ENCODE results near the gene EIF4E1B.

EIF4E1B gene

GRCh38 chr5:176647030-176647842 lies 16.8 kb downstream of the EIF4E1B start, which contains the start of gene TSPAN17:
Gene TSPAN17, plus strand, starts transcription at chr5:176647484. Its CDS starts 132 bp downstream, at chr5:176647616.
- DNase-seq (ENCODE audit: low spot score) = peak; percentile 98

GRCh38 chr5:176647843-176648473 lies 17.5 kb downstream of the EIF4E1B start:
- peak; percentile 76 for DNase-seq (ENCODE audit: low spot score)

GRCh38 chr5:176648474-176649194 lies 18.2 kb downstream of the EIF4E1B start:
- DNase-seq (ENCODE audit: low spot score) = no peak

GRCh38 chr5:176650354-176650884 lies 19.9 kb downstream of the EIF4E1B start:
- no peak for DNase-seq (ENCODE audit: low spot score)

- no peak for DNase-seq (ENCODE audit: low spot score)
These were observed 21.1 kb downstream of the EIF4E1B start for GRCh38 chr5:176651472-176651980.

- no peak for DNase-seq (ENCODE audit: low spot score)
These were observed 21.7 kb downstream of the EIF4E1B start for GRCh38 chr5:176652136-176652535.

- DNase-seq (ENCODE audit: low spot score) = no peak
These were observed 23.2 kb downstream of the EIF4E1B start for GRCh38 chr5:176653401-176654385.

GRCh38 chr5:176654856-176655255 lies 24.4 kb downstream of the EIF4E1B start:
- no peak for DNase-seq (ENCODE audit: low spot score)

GRCh38 chr5:176656467-176656990 lies 26.1 kb downstream of the EIF4E1B start:
- DNase-seq (ENCODE audit: low spot score) = no peak

- peak; percentile 80 for DNase-seq (ENCODE audit: low spot score)
These were observed 27.6 kb downstream of the EIF4E1B start for GRCh38 chr5:176658007-176658599.

GRCh38 chr5:176658817-176659511 lies 28.5 kb downstream of the EIF4E1B start:
- DNase-seq (ENCODE audit: low spot score) = no peak

- DNase-seq (ENCODE audit: low spot score) = no peak
These were observed 29.0 kb downstream of the EIF4E1B start for GRCh38 chr5:176659512-176659839.

GRCh38 chr5:176659860-176660461 lies 29.5 kb downstream of the EIF4E1B start:
- DNase-seq (ENCODE audit: low spot score) = no peak

GRCh38 chr5:176660530-176660859 lies 30.0 kb downstream of the EIF4E1B start:
- DNase-seq (ENCODE audit: low spot score) = no peak

- DNase-seq (ENCODE audit: low spot score) = peak; percentile 90
These were observed 30.6 kb downstream of the EIF4E1B start for GRCh38 chr5:176660860-176661641.

- DNase-seq (ENCODE audit: low spot score) = no peak
These were observed 31.2 kb downstream of the EIF4E1B start for GRCh38 chr5:176661676-176662075.

- no peak for DNase-seq (ENCODE audit: low spot score)
These were observed 32.2 kb downstream of the EIF4E1B start for GRCh38 chr5:176662371-176663333.

- no peak for DNase-seq (ENCODE audit: low spot score)
These were observed 33.1 kb downstream of the EIF4E1B start for GRCh38 chr5:176663566-176663965.
